H9 (cell line): ENCODE measurements around the gene THBS4. TPM values are rescaled to one million over a fixed set of nuclear protein-coding genes. Genes with fewer than 3 reads are reported as not detected.

Experiments used
- DNase-seq: peaks from one replicate; pipeline ENCODE4 v3.0.0-alpha.2; 2017
- H2AFZ ChIP-seq: one replicate; pipeline ENCODE4 v1.6.1; 2013; ENCODE audit warnings: mild to moderate bottlenecking, low read length, control low read depth, moderate library complexity
- H2AK5ac ChIP-seq: 2 replicates; pipeline ENCODE4 v1.6.1; 2013; ENCODE audit warnings: low read length, control low read depth, mixed read lengths; ENCODE audit not compliant: insufficient read length
- H2BK120ac ChIP-seq: one replicate; pipeline ENCODE4 v1.6.1; 2013; ENCODE audit warnings: low read depth, mild to moderate bottlenecking, low read length, control low read depth, inconsistent platforms; ENCODE audit not compliant: poor library complexity, severe bottlenecking
- H2BK12ac ChIP-seq: 2 replicates; pipeline ENCODE4 v1.6.1; 2013; ENCODE audit warnings: low read length, control low read depth, mixed read lengths, low read depth; ENCODE audit not compliant: insufficient read length
- H2BK15ac ChIP-seq: 2 replicates; pipeline ENCODE4 v1.6.1; 2013; ENCODE audit warnings: low read depth, low read length, control low read depth
- H2BK20ac ChIP-seq: one replicate; pipeline ENCODE4 v1.6.1; 2013; ENCODE audit warnings: low read depth, mild to moderate bottlenecking, low read length, control low read depth, inconsistent platforms; ENCODE audit not compliant: poor library complexity, severe bottlenecking
- H2BK5ac ChIP-seq: 2 replicates; pipeline ENCODE4 v1.6.1; 2013; ENCODE audit warnings: low read length, control low read depth, mixed read lengths; ENCODE audit not compliant: insufficient read length
- H3K14ac ChIP-seq: 2 replicates; pipeline ENCODE4 v1.6.1; 2013; ENCODE audit warnings: low read length, control low read depth; ENCODE audit not compliant: insufficient read depth
- H3K18ac ChIP-seq: 2 replicates; pipeline ENCODE4 v1.6.1; 2013; ENCODE audit warnings: low read depth, mild to moderate bottlenecking, mixed read lengths, low read length, control low read depth; ENCODE audit not compliant: insufficient read length
- H3K23ac ChIP-seq: 2 replicates; pipeline ENCODE4 v1.6.1; 2013; ENCODE audit warnings: low read length, control low read depth, mixed read lengths, low read depth; ENCODE audit not compliant: insufficient read length
- H3K23me2 ChIP-seq: 2 replicates; pipeline ENCODE4 v1.6.1; 2013; ENCODE audit warnings: low read depth, mild to moderate bottlenecking, mixed read lengths, low read length, control low read depth; ENCODE audit not compliant: insufficient read length, poor library complexity, severe bottlenecking
- H3K27ac ChIP-seq: 2 replicates; pipeline ENCODE4 v1.5.1; 2013; ENCODE audit warnings: low read length, control low read depth, mixed read lengths, low read depth; ENCODE audit not compliant: insufficient read length
- H3K27me3 ChIP-seq: 2 replicates; pipeline ENCODE4 v1.6.1; 2013; ENCODE audit warnings: low read length, control low read depth, inconsistent platforms; ENCODE audit not compliant: insufficient read depth
- H3K4ac ChIP-seq: 2 replicates; pipeline ENCODE4 v1.6.1; 2013; ENCODE audit warnings: low read depth, mild to moderate bottlenecking, control low read depth, inconsistent platforms, low read length, moderate library complexity
- H3K4me1 ChIP-seq: 2 replicates; pipeline ENCODE4 v1.6.1; 2013; ENCODE audit warnings: low read length, control low read depth, inconsistent platforms; ENCODE audit not compliant: insufficient read depth
- H3K4me2 ChIP-seq: 2 replicates; pipeline ENCODE4 v1.6.1; 2013; ENCODE audit warnings: low read length, control low read depth, mixed read lengths; ENCODE audit not compliant: insufficient read length, insufficient read depth
- H3K56ac ChIP-seq: 2 replicates; pipeline ENCODE4 v1.6.1; 2013; ENCODE audit warnings: low read depth, mild to moderate bottlenecking, mixed read lengths, low read length, control low read depth; ENCODE audit not compliant: insufficient read length
- H3K79me1 ChIP-seq: 2 replicates; pipeline ENCODE4 v1.6.1; 2013; ENCODE audit warnings: low read depth, mild to moderate bottlenecking, moderate library complexity, low read length, control low read depth, inconsistent platforms; ENCODE audit not compliant: insufficient read depth, poor library complexity, severe bottlenecking
- H3K79me2 ChIP-seq: 2 replicates; pipeline ENCODE4 v1.6.1; 2013; ENCODE audit warnings: low read length, control low read depth, inconsistent platforms; ENCODE audit not compliant: insufficient read depth
- H3K9ac ChIP-seq: 2 replicates; pipeline ENCODE4 v1.6.1; 2013; ENCODE audit warnings: low read length, control low read depth, mixed read lengths; ENCODE audit not compliant: insufficient read length; ENCODE audit errors: extremely low read depth
- H3K9me3 ChIP-seq: one replicate; pipeline ENCODE4 v1.6.1; 2013; ENCODE audit warnings: low read depth, low read length, inconsistent platforms; ENCODE audit not compliant: control insufficient read depth
- H3T11ph ChIP-seq: one replicate; pipeline ENCODE4 v1.6.1; 2013; ENCODE audit warnings: mild to moderate bottlenecking, low read length, control low read depth, inconsistent platforms
- H4K20me1 ChIP-seq: one replicate; pipeline ENCODE4 v1.6.1; 2013; ENCODE audit not compliant: control insufficient read depth, insufficient read length, insufficient read depth
- H4K5ac ChIP-seq: 2 replicates; pipeline ENCODE4 v1.6.1; 2013; ENCODE audit warnings: low read depth, mild to moderate bottlenecking, mixed read lengths, low read length, control low read depth; ENCODE audit not compliant: insufficient read length
- H4K8ac ChIP-seq: replicated peaks from 2 replicates; pipeline ENCODE4 v1.6.1; 2013; ENCODE audit warnings: low read length, control low read depth, mixed read lengths, low read depth; ENCODE audit not compliant: insufficient read length
- H4K91ac ChIP-seq: 2 replicates; pipeline ENCODE4 v1.6.1; 2013; ENCODE audit warnings: low read depth, mild to moderate bottlenecking, moderate library complexity, mixed read lengths, low read length, control low read depth; ENCODE audit not compliant: insufficient read length
- H3K27ac Mint-ChIP-seq, 3 experiments: 2 replicates in 2 of 3; 3 replicates in 1 of 3; pipeline ENCODE4 v1.8.0; 2020 to 2021; ENCODE audit warnings: mixed read lengths in 3 of 3, mild to moderate bottlenecking in 1 of 3, moderate library complexity in 1 of 3
- H3K27me3 Mint-ChIP-seq: 2 replicates; pipeline ENCODE4 v1.8.0; 2021; ENCODE audit warnings: low read depth, mild to moderate bottlenecking, moderate library complexity, mixed read lengths
- H3K36me3 Mint-ChIP-seq, 3 experiments: 2 replicates in 2 of 3; 3 replicates in 1 of 3; pipeline ENCODE4 v1.8.0; 2020 to 2021; ENCODE audit warnings: low read depth in 3 of 3, mixed read lengths in 3 of 3; ENCODE audit not compliant: insufficient read depth in 1 of 3
- H3K4me1 Mint-ChIP-seq, 2 experiments: 2 replicates each; pipeline ENCODE4 v1.8.0; 2020; ENCODE audit warnings: mixed read lengths in 2 of 2
- H3K4me3 Mint-ChIP-seq, 2 experiments: 2 replicates in 1 of 2; 3 replicates in 1 of 2; pipeline ENCODE4 v1.8.0; 2020 to 2021; ENCODE audit warnings: mild to moderate bottlenecking in 2 of 2, mixed read lengths in 2 of 2, moderate library complexity in 1 of 2
- H3K9me3 Mint-ChIP-seq, 2 experiments: 2 replicates in 1 of 2; 3 replicates in 1 of 2; pipeline ENCODE4 v1.8.0; 2020; ENCODE audit warnings: mild to moderate bottlenecking in 2 of 2, mixed read lengths in 2 of 2, moderate library complexity in 1 of 2
- WGBS: extraction: QIAGEN DNeasy Blood & Tissue Kit; methylation state at CpG from one replicate; pipeline ENCODE4 v1.1.7; 2013; ENCODE audit warnings: missing lambda C conversion rate, low lambda C conversion rate, mixed read lengths; ENCODE audit not compliant: insufficient read length; ENCODE audit errors: extremely low coverage; 5-methylcytosine and 5-hydroxymethylcytosine counted together
- total RNA-seq: library from RNA; stranded (reverse); gene quantifications from 2 replicates; pipeline ENCODE4 v1.2.1, GENCODE V29; 2021
- TF ChIP-seq, protein P1 (sequence below): fragments of 200-600 bp; sonication (generic); conservative IDR thresholded peaks from 3 replicates; pipeline ENCODE4 v1.8.0; 2021; ENCODE audit warnings: antibody characterized with exemption, mild to moderate bottlenecking

The THBS4 gene
- total RNA-seq, 1 experiment from 2014 or later = 19.0 TPM

GRCh38 chr5:80103371-80103770, 68.2 kb downstream of the THBS4 start:
- Histone ChIP-seq H3K23ac (no peak overlapping the region), H4K5ac (no peak overlapping the region), H3K9ac (no peak overlapping the region), H3K23me2 (no peaks in the 10 kb centered on the region), H2BK12ac (no peak overlapping the region), H3K79me1 (no peaks in the 10 kb centered on the region), H2BK120ac (no peak overlapping the region), H3K9me3 (no peaks in the 10 kb centered on the region), H2AK5ac (no peak overlapping the region), H3K56ac (no peak overlapping the region), H3K27ac (no peak overlapping the region), H3K79me2 (no peaks in the 10 kb centered on the region), H4K20me1 (no peaks in the 10 kb centered on the region), H3K4ac (no peak overlapping the region), H3K4me2 (no peak overlapping the region), H3K14ac (no peak overlapping the region), H3K4me1 (peaks cover 1% of the 10 kb centered on the region; the same call in 1 of the 2 replicates), H3K18ac (no peak overlapping the region), H4K8ac (no peak overlapping the region), H4K91ac (no peak overlapping the region), H2BK20ac (no peak overlapping the region), H2AFZ (no peak overlapping the region), H2BK15ac (no peak overlapping the region), H2BK5ac (no peak overlapping the region), H3T11ph (no peak overlapping the region), H3K27me3 (no peaks in the 10 kb centered on the region)
- no peak for DNase-seq
- WGBS = no CpG with 5 or more reads among the region's 6 CpGs
- Mint-ChIP-seq H3K36me3 (no peaks in the 10 kb centered on the region; a peak in 1 of 7 replicates), H3K27me3 (no peaks in the 10 kb centered on the region), H3K4me1 (peaks cover 11 to 14% of the 10 kb centered on the region in 2 experiments), H3K4me3 (no peak overlapping the region), H3K27ac (peak overlapping the region in 1 of 3 experiments; percentile 12; a peak in 2 of 7 replicates), H3K9me3 (no peaks in the 10 kb centered on the region; a peak in 2 of 5 replicates)
- TF ChIP-seq, protein P1, sequence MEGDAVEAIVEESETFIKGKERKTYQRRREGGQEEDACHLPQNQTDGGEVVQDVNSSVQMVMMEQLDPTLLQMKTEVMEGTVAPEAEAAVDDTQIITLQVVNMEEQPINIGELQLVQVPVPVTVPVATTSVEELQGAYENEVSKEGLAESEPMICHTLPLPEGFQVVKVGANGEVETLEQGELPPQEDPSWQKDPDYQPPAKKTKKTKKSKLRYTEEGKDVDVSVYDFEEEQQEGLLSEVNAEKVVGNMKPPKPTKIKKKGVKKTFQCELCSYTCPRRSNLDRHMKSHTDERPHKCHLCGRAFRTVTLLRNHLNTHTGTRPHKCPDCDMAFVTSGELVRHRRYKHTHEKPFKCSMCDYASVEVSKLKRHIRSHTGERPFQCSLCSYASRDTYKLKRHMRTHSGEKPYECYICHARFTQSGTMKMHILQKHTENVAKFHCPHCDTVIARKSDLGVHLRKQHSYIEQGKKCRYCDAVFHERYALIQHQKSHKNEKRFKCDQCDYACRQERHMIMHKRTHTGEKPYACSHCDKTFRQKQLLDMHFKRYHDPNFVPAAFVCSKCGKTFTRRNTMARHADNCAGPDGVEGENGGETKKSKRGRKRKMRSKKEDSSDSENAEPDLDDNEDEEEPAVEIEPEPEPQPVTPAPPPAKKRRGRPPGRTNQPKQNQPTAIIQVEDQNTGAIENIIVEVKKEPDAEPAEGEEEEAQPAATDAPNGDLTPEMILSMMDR = no peak
